ENCODE results near the gene TPK1. TPM values are rescaled to one million over a fixed set of nuclear protein-coding genes. Genes with fewer than 3 reads are reported as not detected.

The TPK1 gene
- total RNA-seq (2014; rRNA removed; shearing (Covaris generic)): 3.8 and 7.0 TPM in 2 replicates

DNA sequence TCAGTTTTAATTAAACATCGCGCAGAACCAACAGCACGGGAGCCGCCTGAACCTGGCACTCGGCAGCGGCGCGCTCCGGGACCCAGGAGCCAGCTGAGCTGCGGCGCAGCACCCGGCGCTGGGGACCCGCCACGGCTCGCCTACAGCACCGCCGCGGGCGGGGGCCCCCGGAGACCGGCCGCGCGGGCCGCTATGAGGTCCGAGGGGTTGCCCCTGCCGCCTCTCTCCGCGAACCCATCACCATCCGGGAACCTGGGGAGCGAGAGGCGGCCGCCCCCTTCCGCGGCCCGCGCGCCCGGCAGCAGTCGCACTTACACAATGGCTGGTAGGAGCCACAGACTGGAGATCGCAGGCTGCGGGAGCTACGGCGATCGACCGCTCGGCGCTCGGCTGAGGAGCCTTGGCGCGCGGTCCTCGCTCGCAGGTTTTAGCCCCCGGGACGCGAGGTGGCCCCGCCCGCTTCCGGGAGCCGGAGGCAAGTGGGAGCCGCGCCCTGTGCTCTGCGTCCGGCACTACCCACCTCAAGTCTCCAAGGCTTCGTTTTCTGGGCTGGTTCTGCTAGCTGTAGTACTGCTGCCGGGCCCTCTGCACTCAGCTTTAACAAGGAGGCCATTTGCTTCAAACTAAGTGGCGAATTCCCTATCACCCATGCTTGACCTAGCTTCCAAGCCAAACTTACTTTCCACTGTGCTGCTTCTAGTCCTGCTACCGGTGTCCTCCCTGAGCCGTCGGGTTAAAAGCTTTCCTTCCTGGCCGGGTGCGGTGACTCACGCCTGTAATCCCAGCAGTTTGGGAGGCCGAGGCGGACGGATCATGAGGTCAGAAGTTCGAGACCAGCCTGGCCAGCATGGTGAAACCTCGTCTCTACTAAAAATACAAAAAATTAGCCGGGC is at the start of gene TPK1:
TSS of gene TPK1 (minus strand) at position 402 of the 893 bp plus-strand sequence. CDS start 451 bp downstream, outside the sequence.

DNA sequence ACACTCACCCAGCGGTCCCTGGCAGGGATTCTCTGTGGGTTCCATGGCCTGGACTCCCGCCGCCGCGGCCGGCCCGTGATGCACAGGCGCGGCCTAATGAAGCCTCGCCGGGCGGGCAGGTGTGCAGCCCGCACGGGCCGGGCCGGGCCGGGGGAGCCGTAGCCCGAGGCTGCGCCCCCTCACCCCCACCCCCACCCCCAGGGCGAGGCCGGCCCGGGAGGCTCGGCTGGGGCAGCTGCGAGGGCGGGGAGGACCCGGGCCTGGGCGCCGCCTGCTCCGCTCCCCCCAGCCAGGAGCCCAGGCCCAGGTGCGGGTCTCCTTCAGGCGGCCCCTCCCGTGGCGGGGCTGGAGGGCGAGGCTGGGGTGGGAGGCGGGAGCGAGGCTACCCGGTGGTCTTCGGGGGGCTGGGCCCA is 432.2 kb downstream of the TPK1 start, which contains the start of gene NOBOX:
TSS of gene NOBOX (minus strand) at position 45 of the 413 bp plus-strand sequence.

Small RNAs within 50 kb of the gene (small RNA-seq; reads per million reads assigned to genes)
- gene RNU6ATAC40P: not detected

Measured in A375 (cell line).